H9 (cell line): ENCODE data around the gene SLC12A5. TPM values are rescaled to one million over a fixed set of nuclear protein-coding genes. Genes with fewer than 3 reads are reported as not detected.

Experiments used
- DNase-seq: peaks from one replicate; pipeline ENCODE4 v3.0.0-alpha.2; 2017
- H2AFZ ChIP-seq: one replicate; pipeline ENCODE4 v1.6.1; 2013; ENCODE audit warnings: mild to moderate bottlenecking, low read length, control low read depth, moderate library complexity
- H2AK5ac ChIP-seq: 2 replicates; pipeline ENCODE4 v1.6.1; 2013; ENCODE audit warnings: low read length, control low read depth, mixed read lengths; ENCODE audit not compliant: insufficient read length
- H2BK120ac ChIP-seq: one replicate; pipeline ENCODE4 v1.6.1; 2013; ENCODE audit warnings: low read depth, mild to moderate bottlenecking, low read length, control low read depth, inconsistent platforms; ENCODE audit not compliant: poor library complexity, severe bottlenecking
- H2BK12ac ChIP-seq: 2 replicates; pipeline ENCODE4 v1.6.1; 2013; ENCODE audit warnings: low read length, control low read depth, mixed read lengths, low read depth; ENCODE audit not compliant: insufficient read length
- H2BK15ac ChIP-seq: 2 replicates; pipeline ENCODE4 v1.6.1; 2013; ENCODE audit warnings: low read depth, low read length, control low read depth
- H2BK20ac ChIP-seq: one replicate; pipeline ENCODE4 v1.6.1; 2013; ENCODE audit warnings: low read depth, mild to moderate bottlenecking, low read length, control low read depth, inconsistent platforms; ENCODE audit not compliant: poor library complexity, severe bottlenecking
- H2BK5ac ChIP-seq: 2 replicates; pipeline ENCODE4 v1.6.1; 2013; ENCODE audit warnings: low read length, control low read depth, mixed read lengths; ENCODE audit not compliant: insufficient read length
- H3K14ac ChIP-seq: 2 replicates; pipeline ENCODE4 v1.6.1; 2013; ENCODE audit warnings: low read length, control low read depth; ENCODE audit not compliant: insufficient read depth
- H3K18ac ChIP-seq: 2 replicates; pipeline ENCODE4 v1.6.1; 2013; ENCODE audit warnings: low read depth, mild to moderate bottlenecking, mixed read lengths, low read length, control low read depth; ENCODE audit not compliant: insufficient read length
- H3K23ac ChIP-seq: 2 replicates; pipeline ENCODE4 v1.6.1; 2013; ENCODE audit warnings: low read length, control low read depth, mixed read lengths, low read depth; ENCODE audit not compliant: insufficient read length
- H3K23me2 ChIP-seq: 2 replicates; pipeline ENCODE4 v1.6.1; 2013; ENCODE audit warnings: low read depth, mild to moderate bottlenecking, mixed read lengths, low read length, control low read depth; ENCODE audit not compliant: insufficient read length, poor library complexity, severe bottlenecking
- H3K27ac ChIP-seq: 2 replicates; pipeline ENCODE4 v1.5.1; 2013; ENCODE audit warnings: low read length, control low read depth, mixed read lengths, low read depth; ENCODE audit not compliant: insufficient read length
- H3K27me3 ChIP-seq: 2 replicates; pipeline ENCODE4 v1.6.1; 2013; ENCODE audit warnings: low read length, control low read depth, inconsistent platforms; ENCODE audit not compliant: insufficient read depth
- H3K4ac ChIP-seq: 2 replicates; pipeline ENCODE4 v1.6.1; 2013; ENCODE audit warnings: low read depth, mild to moderate bottlenecking, control low read depth, inconsistent platforms, low read length, moderate library complexity
- H3K4me1 ChIP-seq: 2 replicates; pipeline ENCODE4 v1.6.1; 2013; ENCODE audit warnings: low read length, control low read depth, inconsistent platforms; ENCODE audit not compliant: insufficient read depth
- H3K4me2 ChIP-seq: 2 replicates; pipeline ENCODE4 v1.6.1; 2013; ENCODE audit warnings: low read length, control low read depth, mixed read lengths; ENCODE audit not compliant: insufficient read length, insufficient read depth
- H3K56ac ChIP-seq: 2 replicates; pipeline ENCODE4 v1.6.1; 2013; ENCODE audit warnings: low read depth, mild to moderate bottlenecking, mixed read lengths, low read length, control low read depth; ENCODE audit not compliant: insufficient read length
- H3K79me1 ChIP-seq: 2 replicates; pipeline ENCODE4 v1.6.1; 2013; ENCODE audit warnings: low read depth, mild to moderate bottlenecking, moderate library complexity, low read length, control low read depth, inconsistent platforms; ENCODE audit not compliant: insufficient read depth, poor library complexity, severe bottlenecking
- H3K79me2 ChIP-seq: 2 replicates; pipeline ENCODE4 v1.6.1; 2013; ENCODE audit warnings: low read length, control low read depth, inconsistent platforms; ENCODE audit not compliant: insufficient read depth
- H3K9ac ChIP-seq: 2 replicates; pipeline ENCODE4 v1.6.1; 2013; ENCODE audit warnings: low read length, control low read depth, mixed read lengths; ENCODE audit not compliant: insufficient read length; ENCODE audit errors: extremely low read depth
- H3K9me3 ChIP-seq: one replicate; pipeline ENCODE4 v1.6.1; 2013; ENCODE audit warnings: low read depth, low read length, inconsistent platforms; ENCODE audit not compliant: control insufficient read depth
- H3T11ph ChIP-seq: one replicate; pipeline ENCODE4 v1.6.1; 2013; ENCODE audit warnings: mild to moderate bottlenecking, low read length, control low read depth, inconsistent platforms
- H4K20me1 ChIP-seq: one replicate; pipeline ENCODE4 v1.6.1; 2013; ENCODE audit not compliant: control insufficient read depth, insufficient read length, insufficient read depth
- H4K5ac ChIP-seq: 2 replicates; pipeline ENCODE4 v1.6.1; 2013; ENCODE audit warnings: low read depth, mild to moderate bottlenecking, mixed read lengths, low read length, control low read depth; ENCODE audit not compliant: insufficient read length
- H4K8ac ChIP-seq: replicated peaks from 2 replicates; pipeline ENCODE4 v1.6.1; 2013; ENCODE audit warnings: low read length, control low read depth, mixed read lengths, low read depth; ENCODE audit not compliant: insufficient read length
- H4K91ac ChIP-seq: 2 replicates; pipeline ENCODE4 v1.6.1; 2013; ENCODE audit warnings: low read depth, mild to moderate bottlenecking, moderate library complexity, mixed read lengths, low read length, control low read depth; ENCODE audit not compliant: insufficient read length
- H3K27ac Mint-ChIP-seq, 3 experiments: 2 replicates in 2 of 3; 3 replicates in 1 of 3; pipeline ENCODE4 v1.8.0; 2020 to 2021; ENCODE audit warnings: mixed read lengths in 3 of 3, mild to moderate bottlenecking in 1 of 3, moderate library complexity in 1 of 3
- H3K27me3 Mint-ChIP-seq: 2 replicates; pipeline ENCODE4 v1.8.0; 2021; ENCODE audit warnings: low read depth, mild to moderate bottlenecking, moderate library complexity, mixed read lengths
- H3K36me3 Mint-ChIP-seq, 3 experiments: 2 replicates in 2 of 3; 3 replicates in 1 of 3; pipeline ENCODE4 v1.8.0; 2020 to 2021; ENCODE audit warnings: low read depth in 3 of 3, mixed read lengths in 3 of 3; ENCODE audit not compliant: insufficient read depth in 1 of 3
- H3K4me1 Mint-ChIP-seq, 2 experiments: 2 replicates each; pipeline ENCODE4 v1.8.0; 2020; ENCODE audit warnings: mixed read lengths in 2 of 2
- H3K4me3 Mint-ChIP-seq, 2 experiments: 2 replicates in 1 of 2; 3 replicates in 1 of 2; pipeline ENCODE4 v1.8.0; 2020 to 2021; ENCODE audit warnings: mild to moderate bottlenecking in 2 of 2, mixed read lengths in 2 of 2, moderate library complexity in 1 of 2
- H3K9me3 Mint-ChIP-seq, 2 experiments: 2 replicates in 1 of 2; 3 replicates in 1 of 2; pipeline ENCODE4 v1.8.0; 2020; ENCODE audit warnings: mild to moderate bottlenecking in 2 of 2, mixed read lengths in 2 of 2, moderate library complexity in 1 of 2
- WGBS: extraction: QIAGEN DNeasy Blood & Tissue Kit; methylation state at CpG from one replicate; pipeline ENCODE4 v1.1.7; 2013; ENCODE audit warnings: missing lambda C conversion rate, low lambda C conversion rate, mixed read lengths; ENCODE audit not compliant: insufficient read length; ENCODE audit errors: extremely low coverage; 5-methylcytosine and 5-hydroxymethylcytosine counted together
- total RNA-seq: library from RNA; stranded (reverse); gene quantifications from 2 replicates; pipeline ENCODE4 v1.2.1, GENCODE V29; 2021
- TF ChIP-seq, protein P1 (sequence below): fragments of 200-600 bp; sonication (generic); conservative IDR thresholded peaks from 3 replicates; pipeline ENCODE4 v1.8.0; 2021; ENCODE audit warnings: antibody characterized with exemption, mild to moderate bottlenecking

The SLC12A5 gene
- total RNA-seq, 1 experiment from 2014 or later: 8.7 TPM

DNA sequence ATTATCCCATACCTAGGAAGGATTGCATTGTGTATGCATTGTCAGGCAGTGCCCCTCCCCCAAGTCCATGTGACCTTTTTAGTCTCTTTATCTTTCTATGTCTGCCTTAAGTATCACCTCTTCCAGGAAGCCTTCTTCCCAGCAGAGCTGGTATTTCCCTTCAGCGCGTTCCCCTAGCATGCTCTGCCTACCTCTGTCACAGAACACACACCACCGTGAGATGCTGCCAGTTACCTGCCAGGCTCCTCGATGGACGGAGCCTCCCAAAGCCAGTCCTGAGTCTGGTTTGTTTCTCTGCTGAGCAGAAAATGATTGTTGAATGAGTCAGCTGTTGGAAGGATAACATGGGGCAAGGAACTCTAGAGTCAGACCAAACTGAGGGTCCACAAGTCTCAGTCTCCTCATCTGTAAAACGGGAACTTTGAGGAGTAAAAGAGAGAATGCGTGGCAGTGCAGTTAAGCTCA is 45.7 kb upstream of the SLC12A5 start:
- H4K91ac ChIP-seq: no peak overlapping the region
- peak overlapping the region; percentile 3 for H3K4me2 ChIP-seq
- WGBS: no CpG with 5 or more reads among the region's 7 CpGs

More for the DNA sequence above, 45.7 kb upstream of the SLC12A5 start:
- no peak overlapping the region for H2BK20ac ChIP-seq
- H3T11ph ChIP-seq: no peak overlapping the region
- H3K23me2 ChIP-seq: no peaks in the 10 kb centered on the region
- H3K4ac ChIP-seq: no peak overlapping the region
- no peak overlapping the region for H2BK5ac ChIP-seq
- H3K56ac ChIP-seq: no peak overlapping the region
- H3K9ac ChIP-seq: no peak overlapping the region
- peak overlapping the region in 1 of 3 experiments; percentile 62; a peak in 2 of 7 replicates for H3K27ac Mint-ChIP-seq
- H3K79me2 ChIP-seq: no peaks in the 10 kb centered on the region
- H2AK5ac ChIP-seq: no peak overlapping the region
- no peaks in the 10 kb centered on the region for H3K27me3 ChIP-seq
- H4K20me1 ChIP-seq: no peaks in the 10 kb centered on the region
- H2AFZ ChIP-seq: peak overlapping the region; percentile 86
- peaks cover 11% of the 10 kb centered on the region in 2 experiments for H3K4me1 Mint-ChIP-seq
- peaks cover 3% of the 10 kb centered on the region; the same call in 1 of the 2 replicates for H3K27me3 Mint-ChIP-seq
- no peaks in the 10 kb centered on the region for H3K36me3 Mint-ChIP-seq
- no peak overlapping the region for H2BK120ac ChIP-seq
- no peaks in the 10 kb centered on the region for H3K9me3 ChIP-seq
- no peak overlapping the region for H3K27ac ChIP-seq
- H3K18ac ChIP-seq: no peak overlapping the region
- DNase-seq: no peak
- peak overlapping the region; percentile 47 for H4K8ac ChIP-seq
- H2BK15ac ChIP-seq: no peak overlapping the region
- H3K14ac ChIP-seq: no peak overlapping the region
- H3K23ac ChIP-seq: no peak overlapping the region
- no peaks in the 10 kb centered on the region for H3K79me1 ChIP-seq
- TF ChIP-seq, protein P1, sequence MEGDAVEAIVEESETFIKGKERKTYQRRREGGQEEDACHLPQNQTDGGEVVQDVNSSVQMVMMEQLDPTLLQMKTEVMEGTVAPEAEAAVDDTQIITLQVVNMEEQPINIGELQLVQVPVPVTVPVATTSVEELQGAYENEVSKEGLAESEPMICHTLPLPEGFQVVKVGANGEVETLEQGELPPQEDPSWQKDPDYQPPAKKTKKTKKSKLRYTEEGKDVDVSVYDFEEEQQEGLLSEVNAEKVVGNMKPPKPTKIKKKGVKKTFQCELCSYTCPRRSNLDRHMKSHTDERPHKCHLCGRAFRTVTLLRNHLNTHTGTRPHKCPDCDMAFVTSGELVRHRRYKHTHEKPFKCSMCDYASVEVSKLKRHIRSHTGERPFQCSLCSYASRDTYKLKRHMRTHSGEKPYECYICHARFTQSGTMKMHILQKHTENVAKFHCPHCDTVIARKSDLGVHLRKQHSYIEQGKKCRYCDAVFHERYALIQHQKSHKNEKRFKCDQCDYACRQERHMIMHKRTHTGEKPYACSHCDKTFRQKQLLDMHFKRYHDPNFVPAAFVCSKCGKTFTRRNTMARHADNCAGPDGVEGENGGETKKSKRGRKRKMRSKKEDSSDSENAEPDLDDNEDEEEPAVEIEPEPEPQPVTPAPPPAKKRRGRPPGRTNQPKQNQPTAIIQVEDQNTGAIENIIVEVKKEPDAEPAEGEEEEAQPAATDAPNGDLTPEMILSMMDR: no peak
- no peak overlapping the region for H4K5ac ChIP-seq
- H3K4me3 Mint-ChIP-seq: no peak overlapping the region; a peak in 1 of 5 replicates
- peaks cover 3% of the 10 kb centered on the region; the same call in 1 of the 2 replicates for H3K4me1 ChIP-seq
- H2BK12ac ChIP-seq: no peak overlapping the region
- no peaks in the 10 kb centered on the region for H3K9me3 Mint-ChIP-seq
